ENCODE data around the gene GSTM1.

DNA sequence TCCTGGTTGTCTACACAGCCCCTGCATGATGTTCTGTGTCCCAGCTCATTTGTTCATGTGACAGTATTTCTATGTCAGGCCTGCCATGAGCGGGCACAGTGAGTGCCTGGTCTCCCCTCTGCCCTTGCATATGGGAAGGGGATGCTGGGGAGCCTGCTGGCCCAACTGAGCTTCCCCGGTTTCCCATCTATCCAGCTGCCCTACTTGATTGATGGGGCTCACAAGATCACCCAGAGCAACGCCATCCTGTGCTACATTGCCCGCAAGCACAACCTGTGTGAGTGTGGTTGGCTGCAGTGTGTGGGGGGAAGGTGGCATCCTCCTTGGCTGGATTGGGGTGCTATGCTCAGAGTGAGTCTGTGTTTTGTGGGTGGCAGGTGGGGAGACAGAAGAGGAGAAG lies 30.2 kb upstream of the GSTM1 start:
- no peak for TF ChIP-seq CTCF (IDR thresholded peaks at IDR 0.05)
- TF ChIP-seq EZH2phosphoT487 (IDR thresholded peaks at IDR 0.05) = no peak

Data from neural progenitor cell (in vitro differentiated cells).